ENCODE data around the gene TIGAR.

Gene TIGAR

DNA sequence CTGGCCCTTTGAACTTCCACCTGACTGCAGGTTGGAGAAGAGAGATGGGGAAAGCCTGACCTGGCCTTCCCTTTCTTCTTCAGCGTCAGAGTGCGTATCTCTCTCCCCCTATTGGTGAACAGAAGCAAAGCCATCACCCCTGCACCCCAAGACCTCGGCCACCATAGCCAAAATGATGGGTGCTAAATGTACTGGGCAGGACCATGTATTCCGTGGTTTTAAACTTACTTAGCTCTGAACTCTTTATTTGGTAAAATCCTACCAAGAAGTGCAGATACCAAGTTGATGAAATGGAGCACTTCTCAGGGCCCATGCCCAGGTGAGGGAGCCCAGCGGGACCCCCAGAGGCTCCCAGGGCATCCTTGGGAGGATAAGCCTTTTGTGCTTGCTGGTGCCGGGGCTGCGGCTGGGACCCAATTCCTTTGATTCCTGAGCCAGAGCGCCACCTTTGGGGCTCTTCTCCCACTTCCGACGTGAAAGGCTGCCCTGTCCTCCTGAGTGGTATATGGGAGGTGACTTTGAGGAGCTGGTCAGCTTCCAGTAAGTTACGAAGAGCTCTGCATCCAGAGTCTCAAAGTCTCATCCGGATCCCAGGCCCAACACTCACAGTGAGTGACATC lies 38.0 kb upstream of the TIGAR start:
- no peak overlapping the region for H3K4me3 ChIP-seq (ENCODE audit: low read depth, low read length)
- in situ Hi-C loops (cut with HindIII; ENCODE audit: low sequenced_read_pairs), result no loop called here
- no peak for DNase-seq (ENCODE audit: low read depth, low spot score)
- TF ChIP-seq CTCF (IDR thresholded peaks at IDR 0.05; ENCODE audit: low read depth, low read length), result no peak

GRCh38 chr12:4283512-4284255 lies 37.3 kb upstream of the TIGAR start:
- TF ChIP-seq CTCF (IDR thresholded peaks at IDR 0.05; ENCODE audit: low read depth, low read length), result no peak
- H3K4me3 ChIP-seq (ENCODE audit: low read depth, low read length), result no peak overlapping the region
- no peak for DNase-seq (ENCODE audit: low read depth, low spot score)
- in situ Hi-C loops (cut with HindIII; ENCODE audit: low sequenced_read_pairs), result no loop called here

DNA sequence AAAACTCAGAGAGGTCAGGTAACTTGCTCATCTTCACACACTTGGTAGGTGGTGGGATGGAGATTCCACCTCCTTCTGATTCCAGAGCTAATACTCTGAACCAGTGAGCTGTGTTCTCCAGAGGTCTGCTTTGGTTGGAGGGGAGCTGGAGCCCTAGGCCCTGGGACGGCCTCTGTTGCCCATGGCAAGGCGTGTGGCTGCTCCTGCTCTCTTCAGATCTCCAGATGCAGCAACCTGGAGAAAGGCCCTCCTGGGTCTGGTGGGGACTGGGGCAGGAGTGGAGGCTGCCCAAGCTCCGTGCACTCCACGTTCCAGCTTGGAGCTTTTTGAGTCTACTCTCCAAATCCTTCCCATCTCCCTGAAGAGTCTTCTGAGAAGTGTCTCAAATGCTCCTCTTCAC lies 36.7 kb upstream of the TIGAR start:
- no peak for DNase-seq (ENCODE audit: low read depth, low spot score)
- H3K4me3 ChIP-seq (ENCODE audit: low read depth, low read length), result no peak overlapping the region
- in situ Hi-C loops (cut with HindIII; ENCODE audit: low sequenced_read_pairs), result no loop called here
- no peak for TF ChIP-seq CTCF (IDR thresholded peaks at IDR 0.05; ENCODE audit: low read depth, low read length)

GRCh38 chr12:4285070-4285469 lies 35.9 kb upstream of the TIGAR start:
- DNase-seq (ENCODE audit: low read depth, low spot score), result no peak
- no peak overlapping the region for H3K4me3 ChIP-seq (ENCODE audit: low read depth, low read length)
- in situ Hi-C loops (cut with HindIII; ENCODE audit: low sequenced_read_pairs), result no loop called here
- TF ChIP-seq CTCF (IDR thresholded peaks at IDR 0.05; ENCODE audit: low read depth, low read length), result no peak

DNA sequence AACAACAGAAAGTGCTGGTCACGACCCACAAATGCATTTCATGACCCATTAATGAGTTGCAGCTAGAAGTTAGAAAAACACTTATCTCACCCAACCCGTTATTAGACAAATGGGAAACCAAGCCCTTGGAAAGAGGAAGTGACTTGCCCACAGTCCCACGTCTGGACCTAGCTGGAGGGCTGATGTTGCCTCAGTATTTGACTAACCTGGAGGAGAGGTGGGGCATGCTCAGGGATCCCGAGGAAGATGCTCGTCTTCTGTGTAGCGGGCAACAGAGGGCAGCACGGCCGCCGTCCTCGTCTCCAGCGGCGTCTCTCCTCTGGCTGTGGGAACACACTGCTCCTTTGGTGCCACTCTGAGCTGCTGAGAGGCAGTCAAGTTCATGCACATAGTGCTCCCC lies 34.8 kb upstream of the TIGAR start:
- DNase-seq (ENCODE audit: low read depth, low spot score), result no peak
- in situ Hi-C loops (cut with HindIII; ENCODE audit: low sequenced_read_pairs), result no loop called here
- H3K4me3 ChIP-seq (ENCODE audit: low read depth, low read length), result no peak overlapping the region
- no peak for TF ChIP-seq CTCF (IDR thresholded peaks at IDR 0.05; ENCODE audit: low read depth, low read length)

DNA sequence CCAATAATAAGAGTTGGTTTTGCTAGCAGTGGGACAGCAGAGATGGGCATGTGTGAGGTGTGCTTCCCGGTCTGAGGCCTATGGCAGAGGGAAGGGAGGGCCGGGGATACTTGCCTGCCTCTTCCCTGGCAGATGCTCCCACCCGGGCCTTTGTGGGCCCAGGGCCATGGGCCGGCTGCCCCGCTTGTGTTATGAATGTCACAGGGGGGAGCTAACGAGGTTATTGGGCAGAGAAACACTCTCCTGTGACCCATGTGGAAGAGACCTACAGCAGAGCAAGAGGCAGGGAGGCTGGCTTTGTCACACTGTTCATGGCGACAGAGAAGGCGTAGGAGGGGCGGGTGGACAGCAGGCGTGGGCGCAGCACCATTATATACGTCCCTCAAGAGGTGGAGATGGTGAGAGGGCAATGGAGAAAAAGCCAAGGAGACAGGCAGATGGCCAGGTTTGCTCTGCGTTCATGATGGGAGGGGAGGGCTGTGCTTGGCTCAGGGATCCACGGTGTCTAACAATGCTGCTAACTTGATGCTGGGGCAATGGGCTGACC lies 34.2 kb upstream of the TIGAR start:
- in situ Hi-C loops (cut with HindIII; ENCODE audit: low sequenced_read_pairs), result no loop called here
- H3K4me3 ChIP-seq (ENCODE audit: low read depth, low read length), result no peak overlapping the region
- DNase-seq (ENCODE audit: low read depth, low spot score), result no peak
- no peak for TF ChIP-seq CTCF (IDR thresholded peaks at IDR 0.05; ENCODE audit: low read depth, low read length)

Measured in astrocyte of the spinal cord (primary cell).